RKO (cell line): ENCODE data around the gene MAL.
A peak's percentile ranks its signal among the peaks of the same experiment; 100 is the strongest.

ENCODE experiments used
- DNase-seq: peaks from one replicate; pipeline ENCODE4 v3.0.0-alpha.2; 2016; ENCODE audit warnings: low spot score

MAL gene

GRCh38 chr2:95025406-95026319 lies at the start of gene MAL:
TSS of gene MAL (plus strand) at chr2:95025708. CDS start at chr2:95025793, 85 bp downstream.
- DNase-seq, result no peak

DNA sequence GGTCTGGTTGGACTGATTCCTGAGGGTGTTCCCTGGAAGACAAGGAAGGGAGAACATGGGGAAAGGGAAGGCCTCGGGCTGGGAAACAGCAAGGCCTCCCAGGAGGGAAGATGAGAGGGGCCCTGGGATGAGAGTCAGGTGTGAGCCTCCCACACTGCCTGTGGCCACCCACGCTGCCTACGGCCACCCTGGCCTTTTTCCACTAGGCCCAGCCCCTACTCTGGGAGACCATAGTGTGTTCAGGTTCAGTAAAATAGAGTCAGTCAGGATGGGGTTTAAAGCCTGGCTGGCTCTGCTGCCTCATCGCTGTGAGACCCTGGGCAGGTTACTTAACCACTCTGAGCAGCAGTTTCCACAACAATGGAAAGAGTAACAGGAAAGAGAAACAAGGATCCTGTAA lies 47.7 kb upstream of the MAL start:
- no peak for DNase-seq

- no peak for DNase-seq
These were observed 46.6 kb upstream of the MAL start for GRCh38 chr2:94978917-94979316.

GRCh38 chr2:94979406-94980375 lies 45.8 kb upstream of the MAL start:
- DNase-seq, result no peak

- DNase-seq, result no peak
These were observed 45.1 kb upstream of the MAL start for GRCh38 chr2:94980406-94980805.

- DNase-seq, result no peak
These were observed 43.4 kb upstream of the MAL start for GRCh38 chr2:94982156-94982555.

DNA sequence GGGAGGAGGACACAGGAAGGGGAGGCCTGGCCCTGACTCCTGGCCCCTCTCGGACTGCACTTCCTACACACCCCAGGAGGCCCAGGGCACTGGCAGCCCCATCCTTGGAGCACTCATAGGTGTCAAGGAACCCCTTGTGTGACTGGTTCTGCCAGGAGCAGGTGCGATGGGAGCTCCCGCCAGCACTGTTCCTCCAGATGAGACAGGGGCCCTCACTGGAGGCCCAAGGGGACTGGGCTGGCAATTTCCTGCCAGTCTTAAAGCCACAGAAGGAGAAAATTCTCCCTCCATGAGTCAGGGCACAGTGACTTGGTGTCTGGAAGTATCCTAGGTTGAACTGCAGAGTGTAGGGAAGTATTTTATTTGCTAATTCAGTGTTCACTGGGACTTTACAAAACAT lies 42.8 kb upstream of the MAL start:
- DNase-seq, result peak; percentile 29

GRCh38 chr2:94984964-94985575 lies 40.4 kb upstream of the MAL start:
- DNase-seq, result no peak

DNA sequence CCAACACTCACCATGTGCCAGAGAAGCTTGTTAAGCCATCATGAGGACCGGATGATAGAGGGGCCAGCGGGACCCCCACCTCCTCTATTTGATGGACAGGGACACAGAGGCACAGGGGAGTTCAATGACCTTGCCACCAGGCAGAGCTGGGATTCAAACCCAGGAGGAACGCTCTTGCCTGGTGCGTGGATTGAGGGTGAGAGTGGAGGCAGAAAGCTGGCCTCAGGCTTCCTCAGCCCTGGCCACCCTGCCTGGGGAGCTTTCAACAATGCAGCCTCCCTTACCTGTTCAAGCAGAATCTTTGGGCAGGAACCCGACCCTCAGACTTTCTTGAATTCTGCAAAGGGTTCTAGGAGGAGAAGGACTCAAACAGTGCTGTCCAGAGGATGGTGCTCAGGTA lies 39.9 kb upstream of the MAL start:
- DNase-seq, result no peak

DNA sequence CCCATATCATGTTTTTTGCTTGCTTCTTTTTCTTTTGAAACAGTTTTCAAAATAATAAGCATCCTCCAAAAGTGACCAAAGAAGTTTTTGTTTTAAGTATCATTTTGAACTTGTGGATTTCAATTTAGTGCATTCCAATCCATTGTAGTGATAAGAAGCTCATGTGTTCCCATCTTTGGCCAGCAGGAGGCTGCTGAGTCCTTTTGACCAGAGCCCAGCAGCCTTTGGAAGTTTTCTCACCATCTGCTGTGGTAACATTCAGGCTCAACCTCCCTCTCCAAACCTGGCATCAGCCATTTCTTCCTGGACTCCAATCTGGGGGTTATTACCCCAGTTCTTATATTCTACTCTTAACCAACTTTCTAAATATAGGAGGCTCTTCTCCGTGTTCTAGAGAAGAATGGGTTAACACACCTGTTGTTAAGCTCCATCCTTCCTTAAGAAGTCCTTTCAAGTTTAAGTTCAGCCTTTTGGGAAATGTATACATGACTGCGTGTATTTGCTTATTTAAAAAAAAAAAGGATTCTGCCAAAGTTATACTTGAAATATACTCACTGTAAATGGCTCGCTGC lies 39.0 kb upstream of the MAL start:
- DNase-seq, result peak; percentile 69

DNA sequence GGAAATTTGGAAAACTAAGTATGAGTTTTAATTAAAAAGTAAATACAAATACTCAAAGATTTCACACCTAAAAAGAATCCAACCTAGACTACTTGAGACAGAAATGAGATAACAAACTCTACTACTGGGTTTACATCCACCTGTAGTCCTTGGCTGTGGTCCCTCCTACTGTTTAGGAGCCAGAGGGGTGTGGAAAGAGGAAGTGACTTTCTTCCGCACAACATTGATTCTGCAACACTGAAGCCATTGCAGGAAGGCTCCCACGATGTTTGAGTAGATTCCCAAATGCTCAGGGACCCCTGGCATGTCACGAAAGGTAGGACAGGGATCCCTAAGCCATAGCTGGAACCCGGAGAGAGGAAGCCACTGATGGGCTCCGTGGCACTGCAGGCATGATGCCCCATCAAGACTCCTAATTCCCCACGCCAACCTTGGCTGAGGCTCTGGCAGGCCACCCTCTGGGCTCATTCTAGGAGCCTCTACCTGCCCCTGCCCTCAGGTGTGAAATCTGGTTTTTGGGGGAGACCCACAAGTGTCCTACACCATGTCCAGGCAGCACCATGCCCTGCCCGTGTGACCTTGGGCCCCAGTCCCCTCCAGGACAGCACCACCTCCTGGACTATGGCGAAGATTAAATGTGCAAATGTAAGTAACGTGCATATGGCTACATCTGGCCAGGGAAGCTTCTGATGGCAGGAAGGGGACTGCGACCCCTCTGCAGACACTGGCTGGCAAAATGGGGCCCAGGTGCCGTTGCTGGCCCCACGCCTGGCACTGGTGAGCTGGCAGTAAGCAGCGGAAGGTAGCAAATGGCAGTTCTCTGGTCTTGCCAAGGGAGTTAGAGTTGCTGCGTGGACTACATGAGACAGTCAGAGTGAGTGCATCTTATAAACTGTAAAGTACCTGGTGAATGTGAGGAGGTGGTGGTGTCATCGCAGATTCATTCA lies 38.2 kb upstream of the MAL start:
- no peak for DNase-seq

- DNase-seq, result no peak
These were observed 34.6 kb upstream of the MAL start for GRCh38 chr2:94990956-94991355.

DNA sequence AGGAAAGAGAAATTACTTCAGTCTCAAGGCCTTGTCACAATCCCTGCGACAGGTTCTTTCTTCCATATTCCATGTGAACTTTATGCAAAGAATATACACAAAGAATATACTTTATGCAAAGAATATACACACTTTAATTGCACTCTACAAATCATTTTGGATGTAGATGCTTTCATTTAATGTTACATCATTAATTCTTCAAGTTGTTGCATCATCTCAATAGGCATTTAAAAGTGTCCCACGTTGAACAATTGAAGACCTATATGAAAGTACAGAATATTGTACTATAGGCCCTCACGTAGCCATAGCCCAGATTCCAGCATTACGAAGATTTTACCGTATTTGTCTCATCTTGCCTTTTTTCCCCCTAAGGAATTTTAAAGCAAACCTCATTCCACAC lies 33.1 kb upstream of the MAL start:
- DNase-seq, result no peak

- no peak for DNase-seq
These were observed 32.1 kb upstream of the MAL start for GRCh38 chr2:94993176-94994062.

- no peak for DNase-seq
These were observed 31.2 kb upstream of the MAL start for GRCh38 chr2:94994063-94994913.

DNA sequence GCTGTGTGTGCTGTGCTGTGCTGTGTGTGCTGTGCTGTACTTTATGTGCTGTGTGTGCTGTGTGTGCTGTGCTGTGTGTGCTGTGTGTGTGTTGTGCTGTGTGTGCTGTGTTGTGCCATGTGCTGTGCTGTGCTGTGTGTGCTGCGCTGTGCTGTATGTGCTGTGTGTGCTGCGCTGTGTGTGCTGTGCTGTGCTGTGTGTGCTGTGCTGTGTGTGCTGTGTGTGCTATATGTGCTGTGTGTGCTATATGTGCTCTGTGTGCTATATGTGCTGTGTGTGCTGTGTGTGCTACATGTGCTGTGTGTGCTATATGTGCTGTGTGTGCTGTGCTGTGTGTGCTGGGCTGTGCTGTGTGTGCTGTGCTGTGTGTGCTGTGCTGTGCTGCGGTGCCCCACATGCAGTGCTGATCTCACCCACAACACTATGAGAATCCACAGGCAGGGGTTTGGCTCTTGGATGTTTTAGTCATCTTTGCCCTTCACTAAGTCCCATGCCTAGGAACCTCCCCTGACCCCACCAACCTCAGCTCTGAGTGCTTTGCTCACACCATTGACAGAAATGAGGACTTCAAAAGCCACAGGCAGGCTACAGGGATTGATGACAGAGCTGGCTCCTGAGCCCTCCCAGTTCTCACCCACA lies 30.5 kb upstream of the MAL start:
- DNase-seq, result no peak

- no peak for DNase-seq
These were observed 29.8 kb upstream of the MAL start for GRCh38 chr2:94995553-94996304.
